ENCODE measurements around the gene ZNF385B. TPM values are rescaled to one million over a fixed set of nuclear protein-coding genes. Genes with fewer than 3 reads are reported as not detected.
"Not testable (repeated sequence)": the region's sequence is repeated elsewhere in the genome, so short reads cannot be mapped to it uniquely, and the experiment has no call there.

The ZNF385B gene
- total RNA-seq, 3 donors from 2014 or later, result 3.4 to 8.8 (median 4.5) TPM

DNA sequence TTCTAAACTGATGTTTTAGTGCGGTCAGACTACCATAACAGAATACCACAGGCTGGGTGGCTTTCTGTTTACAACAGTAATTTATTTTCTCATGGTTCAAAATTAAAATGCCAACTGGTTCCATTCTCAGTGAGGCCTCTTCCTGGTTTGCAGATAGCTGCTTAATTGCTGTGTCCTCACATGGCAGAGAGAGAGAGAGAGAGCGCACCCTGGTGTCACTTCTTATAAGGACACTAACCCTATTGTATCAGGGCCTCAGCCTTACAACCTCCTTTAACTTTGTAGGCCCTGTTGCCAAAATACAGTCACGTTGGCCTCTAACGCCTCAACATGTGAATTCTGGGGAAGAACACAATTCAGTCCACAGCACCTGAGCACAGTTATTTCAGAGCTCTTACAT, 37.5 kb upstream of the ZNF385B start:
- Histone ChIP-seq H3K27me3 (no peaks in the 10 kb centered on the region), H3K27ac (no peak overlapping the region), H3K36me3 (no peaks in the 10 kb centered on the region), H3K4me1 (no peaks in the 10 kb centered on the region), H3K4me3 (no peak overlapping the region), H3K9me3 (peaks cover 0 to 11% of the 10 kb centered on the region in 2 donors)
- no peak for DNase-seq (ENCODE audit: low spot score in 2 of 2)
- intact Hi-C loops (cut with DNase I; ENCODE audit: low total_unique reads), result no loop called here
- TF ChIP-seq CTCF (IDR thresholded peaks at IDR 0.05), result no peak
- TF ChIP-seq POLR2AphosphoS5 (IDR thresholded peaks at IDR 0.05), result no peak
- TF ChIP-seq POLR2A (IDR thresholded peaks at IDR 0.05), result no peak

GRCh38 chr2:179893616-179894015, 32.2 kb upstream of the ZNF385B start:
- DNase-seq (ENCODE audit: low spot score in 2 of 2), result no peak
- Histone ChIP-seq H3K4me1 (no peaks in the 10 kb centered on the region), H3K36me3 (no peaks in the 10 kb centered on the region), H3K27ac (no peak overlapping the region), H3K27me3 (no peaks in the 10 kb centered on the region), H3K9me3 (no peaks in the 10 kb centered on the region), H3K4me3 (no peak overlapping the region)
- TF ChIP-seq POLR2AphosphoS5 (IDR thresholded peaks at IDR 0.05) (no peak), POLR2A (IDR thresholded peaks at IDR 0.05) (no peak), CTCF (IDR thresholded peaks at IDR 0.05) (no peak)
- intact Hi-C loops (cut with DNase I; ENCODE audit: low total_unique reads), result no loop called here

DNA sequence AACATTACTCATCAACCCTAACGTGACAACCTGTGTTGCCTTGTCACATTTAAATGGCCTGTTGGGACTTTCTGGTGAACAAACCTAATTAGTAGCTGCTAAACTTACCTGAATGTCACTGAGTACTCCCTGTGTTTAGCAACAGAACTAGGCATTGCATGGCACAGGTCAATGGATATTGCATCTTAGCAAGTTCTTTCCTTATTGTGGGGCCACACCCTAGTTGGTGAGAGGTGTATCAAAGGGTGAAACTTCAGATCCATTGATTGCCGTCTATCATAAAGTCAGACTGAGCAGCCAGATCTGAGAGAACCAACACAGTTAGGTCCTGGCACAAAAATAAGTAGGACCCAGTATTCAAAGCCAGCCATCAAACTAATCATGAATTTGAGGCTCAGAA, 29.8 kb upstream of the ZNF385B start:
- H3K36me3 ChIP-seq, result no peaks in the 10 kb centered on the region
- TF ChIP-seq CTCF (IDR thresholded peaks at IDR 0.05) (no peak), POLR2AphosphoS5 (IDR thresholded peaks at IDR 0.05) (no peak), POLR2A (IDR thresholded peaks at IDR 0.05) (no peak)
- no peak overlapping the region for H3K4me3 ChIP-seq
- no peak for DNase-seq (ENCODE audit: low spot score in 2 of 2)
- no peaks in the 10 kb centered on the region for H3K4me1 ChIP-seq
- no peaks in the 10 kb centered on the region for H3K9me3 ChIP-seq
- no peak overlapping the region for H3K27ac ChIP-seq
- intact Hi-C loops (cut with DNase I; ENCODE audit: low total_unique reads), result no loop called here
- no peaks in the 10 kb centered on the region for H3K27me3 ChIP-seq

GRCh38 chr2:179890666-179891065, 29.3 kb upstream of the ZNF385B start:
- H3K4me3 ChIP-seq, result no peak overlapping the region
- DNase-seq (ENCODE audit: low spot score in 2 of 2), result no peak
- no peaks in the 10 kb centered on the region for H3K27me3 ChIP-seq
- no peak for TF ChIP-seq CTCF (IDR thresholded peaks at IDR 0.05)
- TF ChIP-seq POLR2AphosphoS5 (IDR thresholded peaks at IDR 0.05), result no peak
- TF ChIP-seq POLR2A (IDR thresholded peaks at IDR 0.05), result no peak
- H3K4me1 ChIP-seq, result no peaks in the 10 kb centered on the region
- H3K36me3 ChIP-seq, result no peaks in the 10 kb centered on the region
- intact Hi-C loops (cut with DNase I; ENCODE audit: low total_unique reads), result no loop called here
- H3K9me3 ChIP-seq, result no peaks in the 10 kb centered on the region
- no peak overlapping the region for H3K27ac ChIP-seq

DNA sequence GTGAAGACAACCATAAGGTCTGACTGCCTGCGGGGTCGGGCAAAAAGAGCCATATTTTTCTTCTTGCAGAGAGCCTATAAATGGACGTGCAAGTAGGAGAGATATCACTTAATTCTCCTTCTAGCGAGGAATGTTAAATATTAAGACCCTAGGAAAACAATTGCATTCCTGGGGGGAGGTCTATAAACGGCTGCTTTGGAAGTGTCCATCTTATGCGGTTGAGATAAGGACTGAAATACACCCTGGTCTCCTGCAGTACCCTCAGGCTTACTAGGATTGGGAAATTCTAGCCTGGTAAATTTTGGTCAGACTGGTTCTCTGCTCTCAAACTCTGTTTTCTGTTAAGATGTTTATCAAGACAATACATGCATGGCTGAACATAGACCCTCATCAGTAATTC, 27.2 kb upstream of the ZNF385B start:
- intact Hi-C loops (cut with DNase I; ENCODE audit: low total_unique reads); DNase-seq (ENCODE audit: low spot score in 2 of 2); H3K4me1 ChIP-seq; H3K9me3 ChIP-seq; H3K27me3 ChIP-seq; H3K36me3 ChIP-seq; H3K27ac ChIP-seq; H3K4me3 ChIP-seq: not testable (repeated sequence)

DNA sequence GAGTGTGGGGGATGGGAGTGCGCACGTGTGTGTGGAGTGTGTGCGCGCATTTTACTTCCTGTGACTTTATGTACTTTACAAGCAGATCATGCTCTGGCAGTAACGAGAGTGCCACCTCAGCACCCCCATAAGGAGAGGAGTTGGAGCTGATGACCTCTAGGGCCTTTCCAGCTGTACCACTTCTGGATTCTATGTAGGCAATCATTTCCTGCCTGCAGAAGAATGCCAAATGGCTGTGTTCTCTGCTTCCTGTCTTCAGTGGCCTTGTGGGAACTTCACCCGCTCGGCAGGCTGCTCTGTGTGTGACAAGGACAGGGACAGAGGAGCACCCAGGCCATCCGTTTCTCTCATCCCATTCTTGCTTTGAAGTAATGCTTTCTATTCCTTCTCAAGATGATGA, 22.8 kb upstream of the ZNF385B start:
- no peaks in the 10 kb centered on the region for H3K27me3 ChIP-seq
- H3K4me3 ChIP-seq, result no peak overlapping the region
- H3K27ac ChIP-seq, result no peak overlapping the region
- H3K36me3 ChIP-seq, result no peaks in the 10 kb centered on the region
- no peaks in the 10 kb centered on the region for H3K4me1 ChIP-seq
- no peaks in the 10 kb centered on the region for H3K9me3 ChIP-seq
- no peak for TF ChIP-seq POLR2AphosphoS5 (IDR thresholded peaks at IDR 0.05)
- TF ChIP-seq POLR2A (IDR thresholded peaks at IDR 0.05), result no peak
- TF ChIP-seq CTCF (IDR thresholded peaks at IDR 0.05), result no peak
- no peak for DNase-seq (ENCODE audit: low spot score in 2 of 2)
- intact Hi-C loops (cut with DNase I; ENCODE audit: low total_unique reads), result no loop called here
